ENCODE data around the gene RAB20.
"Not testable (repeated sequence)": the region's sequence is repeated elsewhere in the genome, so short reads cannot be mapped to it uniquely, and the experiment has no call there.

The RAB20 gene

GRCh38 chr13:110486880-110487279, 74.6 kb downstream of the RAB20 start:
- DNase-seq, result not testable (repeated sequence)

- no peak for DNase-seq
These were observed 75.3 kb downstream of the RAB20 start for GRCh38 chr13:110486061-110486715.

GRCh38 chr13:110485604-110486003, 75.9 kb downstream of the RAB20 start:
- DNase-seq, result no peak

- DNase-seq, result no peak
These were observed 77.1 kb downstream of the RAB20 start for GRCh38 chr13:110484290-110485048.

GRCh38 chr13:110483386-110483968, 78.0 kb downstream of the RAB20 start:
- no peak for DNase-seq

- DNase-seq, result no peak
These were observed 81.4 kb downstream of the RAB20 start for GRCh38 chr13:110480161-110480560.

GRCh38 chr13:110479648-110480047, 81.9 kb downstream of the RAB20 start:
- no peak for DNase-seq

- DNase-seq, result no peak
These were observed 82.3 kb downstream of the RAB20 start for GRCh38 chr13:110479215-110479545.

DNA sequence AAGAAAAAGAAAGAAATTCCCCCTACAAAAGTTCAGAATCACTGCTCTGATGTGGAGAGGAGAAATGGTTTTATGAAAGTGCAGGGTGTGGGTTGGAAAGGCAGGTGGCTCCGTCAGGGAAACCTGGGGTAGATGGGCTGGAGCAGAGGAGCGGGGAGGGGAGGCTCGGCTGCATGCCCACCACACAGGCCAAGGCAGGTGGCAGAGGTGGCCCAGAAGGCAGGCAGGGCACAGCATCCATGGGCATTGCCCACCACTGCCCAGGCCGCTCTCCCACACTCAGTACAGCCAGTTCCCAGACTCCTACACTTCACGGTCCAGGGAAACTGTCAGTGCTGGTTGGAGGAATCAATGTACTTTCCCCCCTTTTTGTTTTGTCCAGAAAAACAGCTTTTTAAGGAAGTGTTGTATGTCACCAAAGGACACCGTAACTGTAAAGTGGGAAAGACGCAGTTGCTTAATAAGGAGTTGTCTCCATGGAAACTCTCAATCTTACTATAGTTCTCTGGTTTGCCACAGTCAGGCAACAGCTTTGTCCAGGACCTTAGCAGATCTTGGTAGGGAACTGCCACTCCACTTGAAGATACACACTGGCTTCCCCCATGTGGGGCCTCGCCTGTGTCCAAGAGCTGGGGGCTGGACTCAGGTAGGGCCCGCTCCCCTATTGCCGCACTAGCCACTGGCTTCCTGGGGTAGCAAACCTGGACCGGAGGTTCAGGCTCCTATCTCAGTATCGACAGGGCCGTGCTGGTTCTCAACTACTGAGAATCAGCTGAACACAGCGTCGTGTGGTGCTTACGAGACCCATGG, 82.9 kb downstream of the RAB20 start:
- no peak for DNase-seq

DNA sequence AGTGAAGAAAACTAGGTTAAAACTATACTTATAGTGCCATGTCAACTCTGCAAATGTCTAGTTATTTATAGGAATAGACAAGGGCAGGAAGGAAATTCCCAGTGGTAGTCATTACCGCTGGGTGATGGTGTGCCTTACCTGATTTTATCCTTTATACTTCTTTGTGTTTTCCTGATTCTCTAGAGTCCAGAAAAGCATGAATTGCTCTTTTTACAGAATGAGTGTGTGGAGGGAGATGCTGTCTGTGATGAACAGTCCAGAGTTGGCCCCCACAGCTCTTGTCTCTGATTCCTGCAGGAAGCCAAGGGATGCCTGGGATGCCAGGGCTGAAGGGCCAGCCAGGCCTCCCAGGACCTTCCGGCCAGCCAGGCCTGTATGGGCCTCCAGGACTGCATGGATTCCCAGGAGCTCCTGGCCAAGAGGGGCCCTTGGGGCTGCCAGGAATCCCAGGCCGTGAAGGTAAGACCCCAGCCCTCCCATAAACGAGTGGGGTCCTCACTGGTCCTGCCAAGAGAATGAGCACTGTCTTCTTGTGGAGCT, 83.7 kb downstream of the RAB20 start:
- DNase-seq, result no peak

GRCh38 chr13:110476220-110476617, 85.3 kb downstream of the RAB20 start:
- no peak for DNase-seq

DNA sequence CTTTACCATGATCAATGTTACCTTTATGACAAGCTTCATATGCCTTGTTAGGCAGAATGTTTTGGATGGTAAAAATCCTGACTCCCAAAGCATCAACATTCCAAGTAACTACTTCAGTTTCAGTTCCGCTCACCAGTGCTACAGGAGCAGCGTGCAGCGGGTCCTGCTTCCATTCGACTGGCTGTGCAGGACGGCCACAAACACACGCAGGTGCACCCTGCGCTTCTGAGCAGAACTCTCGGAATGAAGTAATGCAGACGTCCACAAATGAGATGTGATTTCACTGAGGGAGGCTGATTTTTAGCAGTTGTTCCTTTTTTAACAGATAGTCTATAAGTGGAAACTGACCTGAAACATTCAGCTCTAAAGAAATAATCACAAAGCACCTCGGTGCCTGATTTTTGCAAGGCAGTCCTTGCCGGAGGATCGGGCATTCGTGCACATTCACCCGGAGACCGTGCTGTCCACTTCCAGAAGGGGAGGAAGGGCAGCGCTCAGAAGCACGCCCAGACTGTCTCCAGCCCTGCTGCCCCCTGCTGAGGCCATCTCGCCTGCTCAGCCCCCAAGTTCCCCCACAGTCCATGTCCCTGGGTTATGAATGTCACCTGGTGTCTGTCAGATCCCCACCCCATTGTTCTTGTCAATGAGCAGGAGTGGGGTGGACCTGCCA, 85.8 kb downstream of the RAB20 start:
- no peak for DNase-seq

GRCh38 chr13:110475117-110475516, 86.4 kb downstream of the RAB20 start:
- no peak for DNase-seq

DNA sequence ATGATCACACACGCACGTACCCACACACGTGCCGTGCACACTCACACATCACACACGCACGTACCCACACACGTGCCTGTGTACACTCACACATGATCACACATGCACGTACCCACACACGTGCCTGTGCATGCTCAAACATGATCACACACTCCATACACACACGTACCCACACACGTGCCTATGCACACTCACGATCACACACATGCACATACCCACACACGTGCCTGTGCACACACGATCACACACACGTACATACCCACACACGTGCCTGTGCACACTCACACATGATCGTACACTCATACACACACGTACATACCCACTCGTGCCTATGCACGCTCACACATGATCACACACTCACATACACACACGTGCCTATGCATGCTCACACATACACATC, 86.8 kb downstream of the RAB20 start:
- DNase-seq, result no peak

Data from NCI-H524 (cell line).